Jurkat, Clone E6-1 (cell line): ENCODE results near the gene SSX4. TPM values are rescaled to one million over a fixed set of nuclear protein-coding genes. Genes with fewer than 3 reads are reported as not detected.
"Not testable (repeated sequence)": the region's sequence is repeated elsewhere in the genome, so short reads cannot be mapped to it uniquely, and the experiment has no call there.

ENCODE experiments used
- DNase-seq: peaks from one replicate; pipeline ENCODE4 v3.0.0-alpha.2; 2011; ENCODE audit warnings: low read depth, low spot score
- H3K4me3 ChIP-seq: 2 replicates; pipeline ENCODE4 v1.5.1; 2011; ENCODE audit warnings: mild to moderate bottlenecking, low read length, control low read depth, moderate library complexity
- polyA plus RNA-seq: library from polyadenylated mRNA; unstranded; fragments of >200 nt; gene quantifications from one replicate; pipeline ENCODE4 v1.2.1, GENCODE V29; 2012; ENCODE audit warnings: missing spikeins; ENCODE audit not compliant: insufficient read length, insufficient read depth

SSX4 gene, protein sequence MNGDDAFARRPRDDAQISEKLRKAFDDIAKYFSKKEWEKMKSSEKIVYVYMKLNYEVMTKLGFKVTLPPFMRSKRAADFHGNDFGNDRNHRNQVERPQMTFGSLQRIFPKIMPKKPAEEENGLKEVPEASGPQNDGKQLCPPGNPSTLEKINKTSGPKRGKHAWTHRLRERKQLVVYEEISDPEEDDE
- not detected for polyA plus RNA-seq

- not testable (repeated sequence) for DNase-seq, H3K4me3 ChIP-seq
Measured at GRCh38 chrX:48383239-48383638, at the start of gene SSX4. Gene SSX4, plus strand, starts transcription at chrX:48383539. Its CDS starts 515 bp downstream, at chrX:48384054.

GRCh38 chrX:48346059-48346458, 37.3 kb upstream of the SSX4 start:
- H3K4me3 ChIP-seq, DNase-seq: not testable (repeated sequence)

DNA sequence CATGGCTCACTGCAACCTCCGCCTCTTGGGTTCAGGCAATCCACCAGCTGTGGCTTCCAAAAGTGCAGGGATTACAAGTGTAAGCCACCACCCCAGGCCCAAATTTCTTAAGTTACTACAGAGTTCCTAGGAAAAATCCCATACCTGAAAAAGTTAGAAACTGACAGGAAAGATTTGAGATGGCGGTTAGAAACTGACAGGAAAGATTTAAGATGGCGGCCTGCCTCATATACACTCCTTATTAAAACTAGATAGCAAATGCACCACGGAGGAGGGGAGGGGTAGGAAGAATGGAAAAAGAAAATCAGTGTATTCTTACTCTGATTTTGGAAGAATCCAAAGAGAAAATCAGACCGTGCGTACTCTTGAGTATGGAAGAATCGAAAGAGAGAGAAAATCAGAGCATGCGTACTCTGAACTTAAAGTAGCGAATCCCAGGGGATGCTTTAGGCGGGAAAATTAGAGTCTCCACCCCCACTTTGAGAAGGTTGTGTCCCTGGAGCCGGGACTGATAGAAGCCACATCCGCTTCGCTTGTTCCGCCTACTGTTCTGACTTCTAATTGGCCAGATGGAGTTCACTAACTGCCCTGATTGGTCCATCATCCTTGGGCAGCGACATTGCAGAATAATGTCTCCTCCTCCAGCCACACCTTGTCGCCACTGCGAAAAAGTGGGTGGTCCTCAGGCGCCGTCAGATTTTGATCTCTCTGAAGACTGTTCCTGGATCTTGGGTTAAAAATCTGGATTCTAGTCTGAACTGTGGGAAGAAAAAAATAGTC, 26.8 kb upstream of the SSX4 start, which contains the start of gene SSX3:
SSX3 (minus strand) TSS at position 389 of the 780 bp plus-strand sequence. CDS start 1,454 bp downstream, outside the sequence.
- not testable (repeated sequence) for DNase-seq, H3K4me3 ChIP-seq

DNA sequence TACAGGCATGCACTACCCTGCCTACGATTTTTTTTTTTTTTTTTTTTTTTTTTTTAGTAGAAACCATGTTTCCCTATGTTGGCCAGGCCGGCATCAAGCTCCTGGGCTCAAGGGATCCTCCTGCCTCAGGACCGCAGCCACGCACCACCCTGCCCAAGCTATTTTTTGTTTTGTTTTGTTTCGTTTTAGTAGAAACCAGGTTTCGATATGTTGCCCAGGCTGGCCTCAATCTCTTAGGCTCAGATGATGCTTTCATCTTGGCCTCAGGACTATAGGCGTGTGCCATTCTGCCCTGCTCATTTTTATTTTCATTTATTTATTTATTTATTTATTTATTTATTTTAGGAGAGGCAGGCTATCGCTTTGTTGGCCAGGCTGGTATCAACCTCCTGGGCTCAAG, 25.7 kb upstream of the SSX4 start:
- no peak overlapping the region for H3K4me3 ChIP-seq
- no peak for DNase-seq

GRCh38 chrX:48359281-48359680, 24.1 kb upstream of the SSX4 start:
- not testable (repeated sequence) for DNase-seq, H3K4me3 ChIP-seq

DNA sequence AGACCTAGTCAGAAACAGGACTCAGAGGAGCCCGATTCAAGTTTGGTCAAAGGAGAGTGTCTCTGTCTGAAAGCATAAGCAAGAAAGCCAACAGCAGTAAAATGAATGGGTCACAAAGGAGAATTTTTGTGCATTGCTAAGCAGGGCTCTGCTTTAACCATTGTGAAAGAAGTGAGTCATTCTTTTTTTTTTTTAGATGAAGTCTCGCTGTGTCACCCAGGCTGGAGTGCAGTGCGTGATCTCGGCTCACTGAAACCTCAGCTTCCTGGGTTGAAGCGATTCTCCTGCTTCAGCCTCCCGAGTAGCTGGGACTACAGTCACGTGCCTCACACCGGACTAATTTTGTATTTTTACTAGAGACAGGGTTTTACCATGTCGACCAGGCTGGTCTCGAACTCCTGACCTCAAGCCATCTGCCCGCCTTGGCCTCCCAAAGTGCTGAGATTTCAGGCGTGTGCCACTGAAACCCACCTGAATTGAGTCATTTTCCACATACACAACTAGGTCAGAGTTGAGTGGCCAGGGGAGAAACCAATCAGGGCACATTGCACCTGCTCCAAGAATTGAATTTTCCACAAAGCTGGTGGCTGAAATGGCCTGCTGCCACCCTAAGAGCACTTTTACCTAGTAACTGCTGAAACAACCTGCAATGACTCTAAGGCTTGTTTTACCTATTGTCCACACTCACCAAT, 15.5 kb upstream of the SSX4 start:
- H3K4me3 ChIP-seq, DNase-seq: not testable (repeated sequence)

DNA sequence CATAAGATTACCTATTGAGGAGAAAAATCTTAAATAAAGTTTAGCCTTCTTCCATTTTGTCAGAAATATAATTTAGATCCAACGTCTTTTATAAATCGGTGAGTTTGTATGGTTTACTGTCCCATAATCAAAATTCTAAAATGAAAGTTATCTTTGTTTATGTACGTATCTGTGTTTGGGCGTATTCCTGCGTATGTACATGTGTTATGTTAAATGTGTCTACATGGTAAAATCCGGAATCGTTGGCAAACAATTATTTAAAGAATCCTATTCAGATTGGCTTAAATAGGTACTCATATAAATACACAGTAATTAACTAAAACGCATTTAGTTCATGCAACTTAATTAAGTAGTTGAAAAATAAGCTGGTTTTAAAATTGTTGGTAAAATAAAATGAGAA, 12.9 kb upstream of the SSX4 start:
- not testable (repeated sequence) for H3K4me3 ChIP-seq

GRCh38 chrX:48396931-48397330, 13.6 kb downstream of the SSX4 start:
- not testable (repeated sequence) for DNase-seq, H3K4me3 ChIP-seq

More for the DNA sequence above, 12.9 kb upstream of the SSX4 start:
- not testable (repeated sequence) for DNase-seq

DNA sequence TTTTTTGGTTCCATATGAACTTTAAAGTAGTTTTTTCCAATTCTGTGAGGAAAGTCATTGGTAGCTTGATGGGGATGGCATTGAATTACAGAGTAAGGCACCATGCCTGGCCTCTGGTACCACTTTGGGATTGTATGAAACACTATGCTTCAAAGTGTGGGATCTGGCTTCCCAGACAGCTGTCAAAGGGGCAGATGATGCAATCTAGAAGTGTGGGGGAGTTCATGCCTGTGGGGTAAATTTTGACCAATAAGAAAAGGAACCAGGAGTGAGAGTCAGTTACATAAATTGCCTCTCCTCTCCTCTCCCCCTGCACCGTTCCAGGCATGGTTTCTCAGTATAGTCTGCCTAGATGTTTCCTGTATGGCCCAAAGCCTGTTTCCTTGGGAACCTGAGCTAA, 14.5 kb downstream of the SSX4 start:
- H3K4me3 ChIP-seq, DNase-seq: not testable (repeated sequence)

DNA sequence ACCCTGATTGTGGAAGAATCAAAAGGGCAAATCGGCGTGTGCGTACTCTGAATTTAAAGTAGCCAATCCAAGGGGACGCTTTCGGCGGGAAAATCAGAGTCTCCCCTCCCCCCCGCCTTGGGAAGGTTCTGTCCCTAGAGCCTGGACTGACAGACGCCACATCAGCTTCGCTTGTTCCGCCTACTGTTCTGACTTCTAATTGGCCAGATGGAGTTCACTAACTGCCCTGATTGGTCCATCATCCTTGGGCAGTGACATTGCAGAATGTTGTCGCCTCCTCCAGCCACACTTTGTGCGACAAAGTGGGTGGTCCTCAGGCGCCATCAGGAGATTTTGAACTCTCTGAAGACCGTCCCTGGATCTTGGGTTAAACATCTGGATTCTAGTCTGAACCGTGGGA, 28.5 kb downstream of the SSX4 start, which contains the start of gene SSX4B:
SSX4B (minus strand) TSS at position 101 of the 400 bp plus-strand sequence. CDS start 588 bp downstream, outside the sequence.
- H3K4me3 ChIP-seq, DNase-seq: not testable (repeated sequence)

GRCh38 chrX:48427027-48427716, 43.8 kb downstream of the SSX4 start:
- DNase-seq, H3K4me3 ChIP-seq: not testable (repeated sequence)

- DNase-seq, H3K4me3 ChIP-seq: not testable (repeated sequence)
Measured at GRCh38 chrX:48429606-48430005, 46.3 kb downstream of the SSX4 start.

DNA sequence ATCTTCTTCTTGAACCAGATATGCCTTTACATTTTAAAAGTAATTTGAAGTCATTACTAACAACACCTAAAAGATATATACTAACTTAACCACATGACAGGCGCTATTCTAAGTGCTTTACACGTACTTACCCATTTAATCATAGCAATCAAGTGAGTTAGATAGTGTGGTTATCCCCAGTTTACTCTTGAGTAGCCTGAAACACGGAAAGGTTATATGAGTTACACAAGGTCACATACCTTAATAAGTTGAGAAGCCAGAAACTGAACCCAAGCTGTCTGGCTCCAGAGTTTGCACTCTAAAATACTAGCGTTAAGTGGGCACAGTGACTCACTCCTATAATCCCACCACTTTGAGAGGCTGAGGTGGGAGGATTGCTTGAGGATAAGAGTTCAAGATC, 46.8 kb downstream of the SSX4 start:
- not testable (repeated sequence) for H3K4me3 ChIP-seq, DNase-seq

- not testable (repeated sequence) for DNase-seq, H3K4me3 ChIP-seq
Measured at GRCh38 chrX:48433713-48434112, 50.4 kb downstream of the SSX4 start.
